Activated naive CD4-positive, alpha-beta T cell treated with anti-CD3 and anti-CD28 coated beads, Interleukin-2, amount 50 U/mL, for 24 hours (primary cell): ENCODE data around the gene COL4A3.
"Not testable (repeated sequence)": the region's sequence is repeated elsewhere in the genome, so short reads cannot be mapped to it uniquely, and the experiment has no call there.

Source experiments
- H3K27ac Mint-ChIP-seq: one replicate; pipeline ENCODE4 v1.8.0; 2021; ENCODE audit warnings: mild to moderate bottlenecking, mixed read lengths
- H3K27me3 Mint-ChIP-seq: one replicate; pipeline ENCODE4 v1.8.0; 2021; ENCODE audit warnings: mixed read lengths
- H3K36me3 Mint-ChIP-seq: one replicate; pipeline ENCODE4 v1.8.0; 2021; ENCODE audit warnings: mixed read lengths
- H3K4me1 Mint-ChIP-seq: one replicate; pipeline ENCODE4 v1.8.0; 2021; ENCODE audit warnings: mixed read lengths
- H3K4me3 Mint-ChIP-seq: one replicate; pipeline ENCODE4 v1.8.0; 2021; ENCODE audit warnings: mild to moderate bottlenecking, mixed read lengths
- H3K9me3 Mint-ChIP-seq: one replicate; pipeline ENCODE4 v1.8.0; 2021; ENCODE audit warnings: mixed read lengths

COL4A3 gene

DNA sequence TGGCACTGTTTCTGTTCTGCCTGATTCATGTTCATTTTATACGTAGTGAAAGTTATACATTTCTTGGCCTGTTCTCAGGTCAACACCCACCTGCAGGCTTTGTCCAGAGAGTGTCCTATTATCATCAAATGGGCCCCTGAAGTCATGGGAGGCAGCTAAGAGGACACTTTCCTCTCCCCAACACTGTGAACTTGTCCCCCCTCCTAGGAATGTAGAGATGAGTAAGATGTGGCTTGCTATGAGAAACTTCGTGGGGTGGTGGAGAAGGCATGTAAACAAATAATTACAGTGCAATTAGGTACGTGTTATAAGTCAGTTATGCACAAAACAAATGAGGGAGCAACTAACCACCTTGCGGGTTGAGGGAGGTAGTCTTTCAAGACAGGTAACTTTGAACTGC lies 57.9 kb downstream of the COL4A3 start:
- Mint-ChIP-seq H3K36me3 (no peaks in the 10 kb centered on the region), H3K27ac (peak overlapping the region; percentile 48), H3K9me3 (no peaks in the 10 kb centered on the region), H3K4me1 (no peaks in the 10 kb centered on the region), H3K27me3 (peaks cover 3% of the 10 kb centered on the region), H3K4me3 (no peak overlapping the region)

DNA sequence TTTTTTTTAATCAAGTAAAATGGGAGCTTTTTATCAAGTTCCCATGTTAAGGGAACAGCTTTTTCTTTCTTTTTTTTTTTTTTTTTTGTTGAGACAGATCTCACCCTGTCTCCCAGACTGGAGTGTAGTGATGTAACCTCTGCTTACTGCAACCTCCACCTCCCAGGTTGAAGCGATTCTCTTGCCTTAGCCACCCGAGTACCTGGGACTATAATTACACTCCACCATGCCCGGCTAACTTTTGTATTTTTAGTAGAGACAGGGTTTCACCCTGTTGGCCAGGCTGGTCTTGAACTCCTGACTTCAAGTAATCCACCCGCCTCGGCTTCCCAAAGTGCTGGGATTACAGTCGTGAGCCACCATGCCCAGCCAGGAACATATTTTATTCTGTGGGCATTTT lies 61.2 kb downstream of the COL4A3 start:
- not testable (repeated sequence) for H3K27me3 Mint-ChIP-seq, H3K36me3 Mint-ChIP-seq, H3K27ac Mint-ChIP-seq, H3K4me1 Mint-ChIP-seq, H3K4me3 Mint-ChIP-seq, H3K9me3 Mint-ChIP-seq

DNA sequence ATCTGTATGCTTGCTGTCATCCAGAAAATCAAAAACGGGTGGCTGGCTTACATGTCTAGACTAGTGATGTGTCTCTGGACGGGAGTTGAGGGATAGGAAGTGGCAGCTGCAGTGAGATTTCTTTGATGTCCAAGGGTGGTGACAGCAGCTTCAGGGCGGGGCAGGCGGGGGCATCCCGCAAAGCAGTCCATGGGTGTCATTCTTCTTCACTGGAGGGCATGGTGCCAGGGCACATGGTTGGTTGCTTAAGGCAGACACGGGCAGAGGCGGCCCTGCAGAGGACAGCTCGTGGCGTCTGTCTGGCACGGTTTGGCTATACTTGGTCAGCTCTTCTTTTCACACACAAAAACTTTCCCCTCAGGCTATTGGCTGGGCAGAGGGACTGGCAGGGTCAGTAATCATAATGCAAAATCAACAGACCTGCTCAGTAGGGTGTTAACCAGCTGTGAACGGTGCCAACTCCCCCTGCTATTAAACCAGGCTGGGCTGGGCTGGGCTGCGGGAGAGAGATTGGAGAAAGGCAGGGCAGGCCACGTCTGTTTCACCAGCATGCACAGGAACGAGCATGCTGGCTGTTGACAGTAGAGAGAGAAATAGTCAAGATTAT lies 63.7 kb downstream of the COL4A3 start:
- H3K4me3 Mint-ChIP-seq: no peak overlapping the region
- H3K4me1 Mint-ChIP-seq: no peaks in the 10 kb centered on the region
- H3K27ac Mint-ChIP-seq: no peak overlapping the region

DNA sequence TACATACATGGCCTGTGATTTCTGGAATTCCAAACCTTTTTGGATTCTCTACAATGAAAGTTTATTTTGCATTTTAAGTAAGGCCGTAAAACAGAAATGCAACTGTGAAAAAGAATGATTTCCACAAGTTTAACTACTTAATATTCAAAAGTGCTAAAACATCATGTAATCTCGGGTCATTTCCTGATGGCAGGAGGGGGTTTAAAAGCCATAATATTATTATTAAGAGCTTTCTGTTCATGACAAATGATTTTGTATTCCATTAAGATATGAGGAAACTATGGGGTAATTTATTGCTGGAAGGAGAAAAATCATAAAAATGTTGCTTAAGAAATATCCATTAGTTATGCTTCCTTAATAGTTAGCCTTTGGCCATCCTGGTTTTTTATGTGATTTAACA lies 65.7 kb downstream of the COL4A3 start:
- Mint-ChIP-seq H3K4me1 (no peaks in the 10 kb centered on the region), H3K27me3 (peaks cover 9% of the 10 kb centered on the region), H3K27ac (no peak overlapping the region), H3K36me3 (no peaks in the 10 kb centered on the region), H3K9me3 (no peaks in the 10 kb centered on the region), H3K4me3 (no peak overlapping the region)

More for the DNA sequence above, 63.7 kb downstream of the COL4A3 start:
- no peaks in the 10 kb centered on the region for H3K36me3 Mint-ChIP-seq
- H3K9me3 Mint-ChIP-seq: no peaks in the 10 kb centered on the region
- peaks cover 8% of the 10 kb centered on the region for H3K27me3 Mint-ChIP-seq

DNA sequence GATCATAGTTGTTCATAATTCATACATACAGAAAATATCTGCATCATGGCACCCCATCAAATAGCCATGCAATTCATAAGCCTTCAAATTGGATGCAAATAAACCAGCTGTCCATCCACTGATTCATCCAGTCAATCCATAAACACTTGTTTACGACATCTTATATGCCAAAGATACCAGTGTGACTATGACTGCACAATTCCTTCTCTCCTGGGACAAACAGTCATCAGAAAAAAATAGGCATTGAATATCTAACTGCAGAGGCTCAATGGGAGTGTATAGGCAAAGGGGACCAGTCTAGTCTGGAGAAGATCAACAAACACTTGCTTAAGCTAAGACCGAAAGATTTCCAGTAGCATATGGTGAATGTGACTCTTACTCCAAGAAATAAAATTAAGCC lies 70.0 kb downstream of the COL4A3 start:
- Mint-ChIP-seq H3K4me3 (no peak overlapping the region), H3K27ac (no peak overlapping the region), H3K4me1 (no peaks in the 10 kb centered on the region), H3K9me3 (no peaks in the 10 kb centered on the region), H3K36me3 (no peaks in the 10 kb centered on the region), H3K27me3 (peaks cover 3% of the 10 kb centered on the region)

DNA sequence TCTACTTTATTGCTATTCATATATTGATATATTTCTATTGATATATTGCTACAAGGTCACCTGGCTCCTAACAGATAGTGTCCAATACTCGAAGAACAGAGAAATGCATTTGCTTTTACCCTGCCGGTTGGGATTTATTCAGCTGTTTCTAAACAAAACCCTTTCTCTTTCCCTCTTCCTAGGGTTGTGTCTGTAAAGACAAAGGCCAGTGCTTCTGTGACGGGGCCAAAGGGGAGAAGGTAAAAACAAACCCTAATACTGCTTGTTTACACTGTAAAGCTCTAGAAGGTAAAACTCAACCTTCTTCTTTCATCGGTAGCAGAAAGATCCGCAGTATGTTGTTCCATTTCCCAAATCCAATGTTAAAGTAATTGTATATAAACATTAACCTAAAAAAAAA lies 73.4 kb downstream of the COL4A3 start:
- Mint-ChIP-seq H3K4me1 (no peaks in the 10 kb centered on the region), H3K4me3 (no peak overlapping the region), H3K36me3 (no peaks in the 10 kb centered on the region), H3K9me3 (no peaks in the 10 kb centered on the region), H3K27ac (no peak overlapping the region), H3K27me3 (peaks cover 6% of the 10 kb centered on the region)

DNA sequence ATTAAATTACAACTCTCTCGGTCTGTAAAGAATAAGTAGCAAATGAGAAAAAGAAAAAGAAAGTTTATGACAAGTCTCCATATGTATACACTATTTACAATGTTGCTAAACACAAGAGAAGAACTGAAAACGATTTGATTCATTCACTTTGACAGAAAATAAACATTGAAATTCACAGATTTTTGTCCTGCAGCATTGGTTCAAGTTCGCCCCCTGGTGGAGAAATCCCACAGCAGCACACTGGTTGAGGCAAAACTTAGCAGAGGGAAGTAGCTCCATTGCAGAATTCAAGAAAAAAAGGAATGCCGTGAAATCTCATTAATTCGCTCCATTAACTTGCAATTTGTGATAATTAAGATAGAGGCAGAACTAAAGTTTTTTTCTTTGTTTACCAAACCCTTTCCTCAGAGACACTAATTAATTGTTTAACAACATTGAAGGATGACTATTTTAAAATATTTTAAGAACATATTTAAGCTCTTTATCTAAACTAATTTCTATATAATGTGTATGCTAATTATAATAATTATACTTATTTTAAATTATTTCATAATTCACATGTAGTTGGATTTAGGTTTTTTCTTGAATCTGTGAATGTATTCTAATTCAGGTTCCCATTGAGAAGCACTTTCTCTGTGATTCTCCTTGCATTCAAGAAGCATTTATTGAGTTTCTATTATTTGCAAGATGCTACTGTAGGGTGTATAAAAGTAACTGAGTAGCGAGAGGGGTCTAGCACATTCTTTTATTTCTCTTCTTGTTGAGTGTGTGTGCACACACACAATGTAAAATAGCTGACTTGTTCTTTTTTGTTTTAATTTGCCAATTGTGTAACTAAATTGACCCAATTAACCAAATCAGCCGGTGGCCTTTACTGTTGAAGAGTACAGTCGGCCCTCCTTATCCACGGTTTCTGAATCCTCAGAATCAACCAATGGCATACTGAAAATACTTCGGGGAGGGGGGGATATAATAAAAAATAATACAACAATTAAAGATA lies 74.1 kb downstream of the COL4A3 start:
- no peak overlapping the region for H3K4me3 Mint-ChIP-seq

DNA sequence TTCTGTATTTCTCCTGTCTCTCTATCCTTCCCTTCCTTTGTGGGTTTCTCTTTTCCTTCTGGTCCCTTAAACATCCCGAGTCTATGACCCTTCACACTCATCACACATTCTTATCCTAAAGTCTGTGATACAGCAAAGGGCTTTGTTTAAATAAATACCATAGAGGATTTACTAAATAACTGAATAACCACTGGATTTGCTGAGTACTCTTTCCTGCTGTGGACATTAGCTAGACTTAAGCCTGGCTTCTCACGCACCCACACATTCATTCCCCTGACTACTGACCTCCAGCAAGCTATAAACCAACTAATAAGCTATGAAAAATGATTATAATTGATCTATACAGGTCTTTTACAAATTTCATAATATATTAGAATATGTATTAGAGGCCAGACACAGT lies 76.6 kb downstream of the COL4A3 start:
- H3K9me3 Mint-ChIP-seq: no peaks in the 10 kb centered on the region
- no peak overlapping the region for H3K27ac Mint-ChIP-seq
- no peaks in the 10 kb centered on the region for H3K36me3 Mint-ChIP-seq
- peaks cover 4% of the 10 kb centered on the region for H3K27me3 Mint-ChIP-seq
- no peaks in the 10 kb centered on the region for H3K4me1 Mint-ChIP-seq
- no peak overlapping the region for H3K4me3 Mint-ChIP-seq

More for the DNA sequence above, 74.1 kb downstream of the COL4A3 start:
- Mint-ChIP-seq H3K4me1 (no peaks in the 10 kb centered on the region), H3K36me3 (no peaks in the 10 kb centered on the region), H3K27me3 (peaks cover 6% of the 10 kb centered on the region), H3K9me3 (no peaks in the 10 kb centered on the region), H3K27ac (no peak overlapping the region)

DNA sequence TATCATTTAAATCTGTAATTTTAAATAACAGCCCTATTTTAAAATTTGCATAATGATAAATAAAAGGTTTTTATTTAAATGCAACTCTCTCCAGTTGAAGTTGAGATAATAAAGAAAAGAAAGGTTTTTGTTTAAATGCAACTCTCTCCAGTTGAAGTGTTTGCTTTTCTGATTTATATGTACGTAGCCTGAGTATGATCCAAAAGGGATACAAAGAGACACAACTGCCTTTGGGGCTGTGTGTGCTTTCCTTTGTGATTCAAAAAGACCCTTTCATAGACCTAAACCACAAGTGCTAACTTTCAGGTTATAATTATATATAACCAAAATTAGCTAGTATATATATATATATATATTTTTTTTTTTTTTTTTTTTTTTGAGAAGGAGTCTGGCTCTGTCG lies 84.5 kb downstream of the COL4A3 start:
- no peaks in the 10 kb centered on the region for H3K9me3 Mint-ChIP-seq
- H3K4me1 Mint-ChIP-seq: no peaks in the 10 kb centered on the region
- H3K27me3 Mint-ChIP-seq: no peaks in the 10 kb centered on the region
- no peak overlapping the region for H3K27ac Mint-ChIP-seq
- H3K36me3 Mint-ChIP-seq: peaks cover 3% of the 10 kb centered on the region
- H3K4me3 Mint-ChIP-seq: no peak overlapping the region

DNA sequence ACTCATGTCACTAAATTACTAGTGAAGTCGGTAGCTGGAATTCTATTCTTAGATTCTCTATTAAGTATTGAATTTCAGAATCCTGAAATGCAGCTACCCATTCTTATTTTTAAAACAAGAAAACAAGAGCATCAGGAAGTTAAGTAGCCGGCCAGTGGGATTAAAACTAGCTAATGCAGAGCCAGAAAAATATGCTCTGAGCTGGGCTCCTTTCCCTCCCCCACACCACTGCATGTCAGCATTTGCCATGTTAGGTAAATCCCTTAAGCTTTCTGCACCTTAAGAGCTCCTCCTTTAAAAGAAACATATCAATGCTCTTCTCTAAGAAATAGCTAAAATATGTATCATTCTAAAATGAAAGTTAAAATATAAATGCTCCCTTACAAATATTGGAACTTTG lies 88.4 kb downstream of the COL4A3 start:
- Mint-ChIP-seq H3K4me1 (no peaks in the 10 kb centered on the region), H3K4me3 (no peak overlapping the region), H3K9me3 (no peaks in the 10 kb centered on the region), H3K27ac (no peak overlapping the region), H3K27me3 (no peaks in the 10 kb centered on the region), H3K36me3 (peaks cover 3% of the 10 kb centered on the region)

DNA sequence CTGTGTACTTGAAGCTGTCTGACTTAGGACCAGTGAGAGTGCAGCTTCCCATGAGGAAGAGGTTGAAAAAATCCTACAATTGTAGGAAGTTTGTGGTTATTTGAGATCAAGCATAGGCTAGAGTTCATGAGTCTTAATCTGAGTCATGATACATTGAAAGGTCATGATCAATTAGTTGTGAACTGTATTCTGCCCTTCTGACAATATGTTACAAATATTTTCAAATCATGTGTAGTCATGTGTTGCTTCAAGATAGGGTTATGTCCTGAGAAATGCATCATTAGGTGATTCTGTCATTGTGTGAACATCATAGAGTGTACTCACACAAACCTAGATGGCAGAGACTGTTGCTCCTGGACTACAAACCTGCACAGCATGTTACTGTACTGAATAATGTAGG lies 92.2 kb downstream of the COL4A3 start:
- Mint-ChIP-seq H3K9me3 (no peaks in the 10 kb centered on the region), H3K4me3 (no peak overlapping the region), H3K36me3 (peaks cover 1% of the 10 kb centered on the region), H3K27ac (no peak overlapping the region), H3K27me3 (no peaks in the 10 kb centered on the region), H3K4me1 (no peaks in the 10 kb centered on the region)

DNA sequence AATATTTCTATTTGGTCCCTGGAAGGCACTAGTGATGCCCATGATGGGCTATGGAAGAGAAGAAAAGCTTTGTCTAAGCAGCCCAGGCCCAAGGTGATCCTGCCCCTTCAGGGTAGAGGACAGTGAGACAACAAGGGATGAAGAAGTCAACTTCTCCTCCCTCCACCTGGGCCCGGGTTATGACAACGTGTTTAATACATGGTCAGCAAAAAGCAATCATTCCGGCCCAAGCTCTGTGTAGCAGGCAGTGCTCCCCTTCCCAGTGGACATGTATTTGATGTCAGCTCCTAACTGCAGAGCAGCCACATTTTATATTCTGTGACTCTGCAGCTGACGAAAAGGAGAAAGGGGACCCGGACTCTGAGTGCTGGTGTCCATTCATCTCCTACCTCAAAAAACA lies 93.4 kb downstream of the COL4A3 start:
- no peak overlapping the region for H3K27ac Mint-ChIP-seq
- H3K27me3 Mint-ChIP-seq: no peaks in the 10 kb centered on the region
- H3K36me3 Mint-ChIP-seq: peaks cover 4% of the 10 kb centered on the region
- no peaks in the 10 kb centered on the region for H3K4me1 Mint-ChIP-seq
- no peak overlapping the region for H3K4me3 Mint-ChIP-seq
- H3K9me3 Mint-ChIP-seq: no peaks in the 10 kb centered on the region

DNA sequence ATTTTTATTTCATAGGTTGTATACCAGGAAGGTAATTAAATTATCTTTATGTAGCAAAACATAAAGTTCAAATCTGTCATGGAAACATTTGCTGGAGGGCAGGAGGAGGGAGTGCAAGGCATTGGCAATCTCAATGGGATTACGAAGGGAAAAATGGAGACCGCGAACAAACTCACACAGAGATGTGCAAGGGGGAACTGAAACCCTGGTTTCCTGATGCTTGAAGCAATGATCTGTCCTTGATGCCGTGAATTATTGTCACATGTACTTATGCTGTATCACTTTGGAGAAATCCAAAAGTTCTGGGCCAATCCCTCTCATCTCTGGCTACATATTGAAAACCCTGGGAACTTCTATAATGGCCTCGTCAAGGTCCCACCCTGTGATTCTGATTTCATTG lies 95.6 kb downstream of the COL4A3 start:
- Mint-ChIP-seq H3K36me3 (peaks cover 4% of the 10 kb centered on the region), H3K4me1 (no peaks in the 10 kb centered on the region), H3K27me3 (no peaks in the 10 kb centered on the region), H3K4me3 (no peak overlapping the region), H3K9me3 (no peaks in the 10 kb centered on the region), H3K27ac (no peak overlapping the region)

DNA sequence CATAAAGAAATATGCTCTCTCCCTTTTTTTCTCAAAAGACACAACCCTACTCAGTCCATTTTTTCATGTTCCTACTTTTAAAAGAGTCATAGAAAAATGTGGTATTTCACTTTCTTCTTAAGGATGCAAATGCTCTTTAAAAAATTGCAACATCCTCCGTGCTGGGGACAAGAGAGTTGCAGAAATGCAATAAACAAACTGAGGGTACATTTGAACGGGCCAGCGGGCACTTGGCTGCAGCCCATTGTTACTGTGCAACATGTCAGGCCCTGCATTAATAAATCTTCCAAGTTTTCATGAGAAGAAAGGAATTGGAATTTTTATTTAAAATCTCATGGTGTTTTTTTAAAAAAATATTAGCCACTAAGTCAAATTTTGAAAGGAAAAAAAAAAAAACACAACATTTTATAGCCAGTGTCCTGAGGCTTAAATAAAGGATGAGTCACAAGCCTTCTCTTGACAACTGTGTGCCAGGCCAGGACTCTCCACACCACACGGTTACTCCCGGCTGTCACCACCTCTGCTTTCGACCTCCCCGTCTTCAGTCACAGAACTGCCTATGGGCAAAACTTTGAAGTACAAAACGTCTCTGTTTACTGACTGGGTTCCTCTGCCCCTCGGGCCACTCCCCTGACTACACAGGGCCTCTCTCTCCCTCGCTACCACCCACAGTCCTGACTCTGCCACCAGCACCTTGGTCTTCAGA lies 103.1 kb downstream of the COL4A3 start:
- no peak overlapping the region for H3K27ac Mint-ChIP-seq
- H3K4me1 Mint-ChIP-seq: no peaks in the 10 kb centered on the region
- H3K27me3 Mint-ChIP-seq: no peaks in the 10 kb centered on the region
- no peaks in the 10 kb centered on the region for H3K9me3 Mint-ChIP-seq
- H3K36me3 Mint-ChIP-seq: peaks cover under 1% of the 10 kb centered on the region
- no peak overlapping the region for H3K4me3 Mint-ChIP-seq

DNA sequence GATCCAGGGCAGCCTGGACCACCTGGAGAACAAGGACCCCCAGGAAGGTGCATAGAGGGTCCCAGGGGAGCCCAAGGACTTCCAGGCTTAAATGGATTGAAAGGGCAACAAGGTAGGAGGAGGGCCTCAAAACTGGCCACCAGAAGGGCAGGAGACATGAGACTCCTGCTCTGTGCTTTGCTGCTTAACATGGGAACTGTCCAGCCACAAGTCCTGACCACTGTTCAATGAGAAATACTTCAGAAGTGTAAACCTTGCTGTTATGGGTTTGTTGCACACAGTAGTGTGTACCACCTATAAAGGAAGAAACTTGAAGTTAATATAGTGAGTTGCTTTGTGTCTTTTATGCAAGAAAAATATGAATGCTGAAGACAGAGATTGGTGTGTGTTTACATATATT lies 116.5 kb downstream of the COL4A3 start:
- no peak overlapping the region for H3K27ac Mint-ChIP-seq
- H3K4me1 Mint-ChIP-seq: no peaks in the 10 kb centered on the region
- peaks cover 7% of the 10 kb centered on the region for H3K9me3 Mint-ChIP-seq
- H3K4me3 Mint-ChIP-seq: no peak overlapping the region
- H3K27me3 Mint-ChIP-seq: no peaks in the 10 kb centered on the region
- peaks cover 3% of the 10 kb centered on the region for H3K36me3 Mint-ChIP-seq

DNA sequence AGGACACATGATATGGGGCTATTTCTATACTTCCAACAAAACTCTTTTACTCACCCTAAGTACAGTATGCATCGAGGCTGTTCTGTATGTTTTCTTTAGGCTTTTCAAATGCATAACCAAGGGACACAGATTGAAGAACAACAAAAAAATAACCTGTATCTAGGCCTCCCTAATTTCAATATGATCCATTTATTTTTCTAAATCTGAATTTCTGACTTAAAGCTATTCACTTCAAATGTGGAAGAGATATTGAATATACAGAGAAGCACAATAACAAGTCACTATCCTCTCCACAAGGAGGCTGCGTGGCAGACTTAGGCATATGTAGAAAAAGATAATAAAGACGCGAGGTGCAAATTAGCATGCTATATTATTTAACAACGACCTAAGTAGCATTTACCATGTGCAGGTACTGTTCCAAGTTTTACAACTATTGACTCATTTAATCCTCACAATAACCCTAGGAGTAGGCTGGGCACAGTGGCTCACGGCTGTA lies 121.4 kb downstream of the COL4A3 start:
- Mint-ChIP-seq H3K9me3 (peaks cover 7% of the 10 kb centered on the region), H3K27me3 (no peaks in the 10 kb centered on the region), H3K36me3 (peaks cover 4% of the 10 kb centered on the region), H3K27ac (no peak overlapping the region), H3K4me1 (no peaks in the 10 kb centered on the region), H3K4me3 (no peak overlapping the region)
